PFSK-1 (cell line): Measurements from ENCODE around the gene SPINK5.

Experiments used
- FOXP2 ChIP-seq: optimal IDR thresholded peaks from 2 replicates; pipeline ENCODE3; 2011; ENCODE audit warnings: borderline replicate concordance, control low read depth, inconsistent platforms; ENCODE audit not compliant: insufficient read depth; ENCODE audit errors: extremely low read length, extremely low read depth
- POLR2AphosphoS5 ChIP-seq: IDR thresholded peaks from 2 replicates; pipeline ENCODE4 v1.6.1; 2012; ENCODE audit warnings: low read depth, mild to moderate bottlenecking, control low read depth, low read length, moderate library complexity
- REST ChIP-seq, 2 experiments: IDR thresholded peaks; 2 replicates each; pipeline versions ENCODE4 v1.6.1 to v1.8.0; 2011 to 2012; ENCODE audit warnings: low read depth in 2 of 2, low read length in 2 of 2, control low read depth in 1 of 2, inconsistent platforms in 1 of 2, mild to moderate bottlenecking in 1 of 2, moderate library complexity in 1 of 2; ENCODE audit not compliant: insufficient read depth in 1 of 2
- SIN3A ChIP-seq: IDR thresholded peaks from 2 replicates; pipeline ENCODE4 v1.6.1; 2012; ENCODE audit warnings: mild to moderate bottlenecking, low read length, moderate library complexity, borderline replicate concordance; ENCODE audit not compliant: insufficient read depth
- TAF1 ChIP-seq: IDR thresholded peaks from 2 replicates; pipeline ENCODE4 v1.6.1; 2012; ENCODE audit warnings: low read length, control low read depth, borderline replicate concordance; ENCODE audit not compliant: insufficient read depth

- TF ChIP-seq POLR2AphosphoS5 (no peak), SIN3A (no peak), TAF1 (no peak), REST (IDR thresholded peaks at IDR 0.05; ENCODE audit: insufficient read depth in 1 of 2, low read depth in 2 of 2, low read length in 2 of 2) (no peak), FOXP2 (no peak)
These were observed 21.5 kb downstream of the SPINK5 start for GRCh38 chr5:148085310-148085709.
